GM23338 (cell line): Measurements from ENCODE around the gene EFCAB10. TPM values are rescaled to one million over a fixed set of nuclear protein-coding genes. Genes with fewer than 3 reads are reported as not detected.
"Not testable (repeated sequence)": the region's sequence is repeated elsewhere in the genome, so short reads cannot be mapped to it uniquely, and the experiment has no call there.

ENCODE experiments used
- ATAC-seq: fragments of 200-7000 bp; cut with Tn5 transposase; 3 replicates; pipeline ENCODE4 v1.9.1; 2020
- DNase-seq: peaks from one replicate; pipeline ENCODE4 v3.0.0-alpha.2; 2015; ENCODE audit warnings: low spot score
- H2AFZ ChIP-seq: fragments of 200-600 bp; sonication (generic); 2 replicates; pipeline ENCODE4 v1.8.0; 2016; ENCODE audit warnings: antibody characterized with exemption, mild to moderate bottlenecking, moderate library complexity
- H3F3A ChIP-seq: fragments of 200-600 bp; sonication (generic); replicated peaks from 2 replicates; pipeline ENCODE4 v1.8.0; 2017; ENCODE audit warnings: antibody characterized with exemption, mixed run types, low read depth
- H3K27ac ChIP-seq: fragments of 200-600 bp; sonication (generic); 2 replicates; pipeline ENCODE4 v1.6.1; 2016; ENCODE audit warnings: low read depth
- H3K27me3 ChIP-seq: fragments of 200-600 bp; sonication (generic); 2 replicates; pipeline ENCODE4 v1.8.0; 2016; ENCODE audit warnings: mild to moderate bottlenecking, mixed run types, moderate library complexity; ENCODE audit not compliant: insufficient read depth
- H3K36me3 ChIP-seq: fragments of 200-600 bp; sonication (generic); 2 replicates; pipeline ENCODE4 v1.8.0; 2016; ENCODE audit warnings: mild to moderate bottlenecking; ENCODE audit not compliant: insufficient read depth
- H3K4me1 ChIP-seq: fragments of 200-600 bp; sonication (generic); 2 replicates; pipeline ENCODE4 v1.8.0; 2016; ENCODE audit warnings: mild to moderate bottlenecking, moderate library complexity; ENCODE audit not compliant: insufficient read depth
- H3K4me2 ChIP-seq: fragments of 200-600 bp; sonication (generic); 2 replicates; pipeline ENCODE4 v1.7.1; 2017; ENCODE audit warnings: mixed run types
- H3K4me3 ChIP-seq: fragments of 200-600 bp; sonication (generic); 2 replicates; pipeline ENCODE4 v1.6.1; 2016; ENCODE audit warnings: mixed run types
- H3K79me2 ChIP-seq: fragments of 200-600 bp; sonication (generic); replicated peaks from 2 replicates; pipeline ENCODE4 v1.8.0; 2017; ENCODE audit warnings: mild to moderate bottlenecking; ENCODE audit not compliant: insufficient read depth
- H3K9me2 ChIP-seq: fragments of 200-600 bp; sonication (generic); 2 replicates; pipeline ENCODE4 v1.8.0; 2017; ENCODE audit not compliant: insufficient read depth
- H4K20me1 ChIP-seq: fragments of 200-600 bp; sonication (generic); replicated peaks from 2 replicates; pipeline ENCODE4 v1.8.0; 2017; ENCODE audit warnings: mild to moderate bottlenecking; ENCODE audit not compliant: insufficient read depth
- H3K27ac Mint-ChIP-seq: 2 replicates; pipeline ENCODE4 v1.8.0; 2020; ENCODE audit warnings: inconsistent platforms, mild to moderate bottlenecking, moderate library complexity, mixed read lengths
- H3K27me3 Mint-ChIP-seq: 3 replicates; pipeline ENCODE4 v1.8.0; 2022; ENCODE audit warnings: low read depth, mild to moderate bottlenecking, moderate library complexity, mixed read lengths, inconsistent platforms; ENCODE audit not compliant: insufficient read depth, poor library complexity
- H3K36me3 Mint-ChIP-seq: 3 replicates; pipeline ENCODE4 v1.8.0; 2021; ENCODE audit warnings: low read depth, mild to moderate bottlenecking, inconsistent platforms, moderate library complexity, mixed read lengths
- H3K4me1 Mint-ChIP-seq: 3 replicates; pipeline ENCODE4 v1.8.0; 2020; ENCODE audit warnings: mild to moderate bottlenecking, inconsistent platforms, mixed read lengths
- H3K4me3 Mint-ChIP-seq: 3 replicates; pipeline ENCODE4 v1.8.0; 2021; ENCODE audit warnings: moderate library complexity, mild to moderate bottlenecking, inconsistent platforms, mixed read lengths
- H3K9me3 Mint-ChIP-seq: 3 replicates; pipeline ENCODE4 v1.8.0; 2020; ENCODE audit warnings: moderate library complexity, mild to moderate bottlenecking, inconsistent platforms, mixed read lengths
- CTCF ChIP-seq, 2 experiments: fragments of 200-600 bp in 1 of 2; sonication (generic) in 1 of 2; conservative IDR thresholded peaks; 2 replicates each; pipeline versions ENCODE4 v1.5.1 to v1.6.1; 2016 to 2017; ENCODE audit warnings: antibody characterized with exemption in 2 of 2, low read depth in 2 of 2, mild to moderate bottlenecking in 2 of 2, moderate library complexity in 1 of 2
- ETS1 ChIP-seq: IDR thresholded peaks from 2 replicates; pipeline ENCODE4 v1.6.1; 2016; ENCODE audit warnings: antibody characterized with exemption
- EZH2 ChIP-seq: fragments of 200-600 bp; sonication (generic); IDR thresholded peaks from one replicate; pipeline ENCODE4 v1.8.0; 2017; ENCODE audit warnings: antibody characterized with exemption, mild to moderate bottlenecking, low read depth; ENCODE audit not compliant: unreplicated experiment
- EZH2phosphoT487 ChIP-seq: fragments of 200-600 bp; sonication (generic); IDR thresholded peaks from one replicate; pipeline ENCODE4 v1.8.1; 2018; ENCODE audit warnings: antibody characterized with exemption; ENCODE audit not compliant: unreplicated experiment
- POLR2AphosphoS5 ChIP-seq: IDR thresholded peaks from 2 replicates; pipeline ENCODE4 v1.6.1; 2016; ENCODE audit warnings: antibody characterized with exemption, low read depth
- REST ChIP-seq: IDR thresholded peaks from one replicate; pipeline ENCODE4 v1.6.1; 2018; ENCODE audit warnings: antibody characterized with exemption; ENCODE audit not compliant: unreplicated experiment
- STAT1 ChIP-seq: IDR thresholded peaks from one replicate; pipeline ENCODE4 v1.6.1; 2016; ENCODE audit warnings: antibody characterized with exemption; ENCODE audit not compliant: unreplicated experiment
- ZNF114 ChIP-seq: fragments of 250-450 bp; sonication (Bioruptor Pico); IDR thresholded peaks from 2 replicates; pipeline ENCODE4 v1.5.0; 2020; ENCODE audit warnings: mild to moderate bottlenecking, moderate library complexity
- ZNF462 ChIP-seq: fragments of 250-450 bp; sonication (Bioruptor Pico); IDR thresholded peaks from 2 replicates; pipeline ENCODE4 v1.5.0; 2020; ENCODE audit warnings: mild to moderate bottlenecking, moderate library complexity
- polyA plus RNA-seq: library from polyadenylated mRNA; unstranded; fragments of >200 nt; fragmentation: Nextera tagmentation; extraction: Ambion mirVana; gene quantifications from 2 replicates; pipeline ENCODE4 v1.2.1, GENCODE V29; 2016
- total RNA-seq: library from RNA; depleted of rRNA; stranded (reverse); fragments of >200 nt; shearing (Covaris generic); gene quantifications from 2 replicates; pipeline ENCODE4 v1.2.3, GENCODE V29; 2014

The EFCAB10 gene
- total and polyA plus RNA-seq, 2 experiments from 2014 or later = 4.7 to 10.3 TPM

GRCh38 chr7:105527737-105528136 lies 53.6 kb downstream of the EFCAB10 start:
- not testable (repeated sequence) for H3K4me1 ChIP-seq

GRCh38 chr7:105524840-105525239 lies 56.5 kb downstream of the EFCAB10 start:
- no peak overlapping the region for H3K4me3 Mint-ChIP-seq
- ATAC-seq (no peak), DNase-seq (no peak)
- H3K4me1 Mint-ChIP-seq = peaks cover 5% of the 10 kb centered on the region; the same call in 2 of the 3 replicates
- H3K9me3 Mint-ChIP-seq = peaks cover 6% of the 10 kb centered on the region; the same call in 2 of the 3 replicates
- Histone ChIP-seq H3K4me2 (no peak overlapping the region), H3K27me3 (0 out of 2 replicates have a peak, but pooled peaks cover 5% of the 10 kb centered on the region), H3K4me3 (no peak overlapping the region), H3K9me2 (no peaks in the 10 kb centered on the region), H3K36me3 (no peaks in the 10 kb centered on the region), H3K4me1 (0 out of 2 replicates have a peak, but pooled peaks cover 5% of the 10 kb centered on the region), H3F3A (no peaks in the 10 kb centered on the region), H3K27ac (no peak overlapping the region), H3K79me2 (peaks cover 18% of the 10 kb centered on the region), H4K20me1 (peaks cover under 1% of the 10 kb centered on the region), H2AFZ (no peak overlapping the region)
- H3K36me3 Mint-ChIP-seq = peaks cover 11% of the 10 kb centered on the region; the same call in 2 of the 3 replicates
- H3K27me3 Mint-ChIP-seq = peaks cover 12% of the 10 kb centered on the region
- no peak overlapping the region for H3K27ac Mint-ChIP-seq
- TF ChIP-seq ETS1 = no peak
- no peak for TF ChIP-seq REST
- no peak for TF ChIP-seq POLR2AphosphoS5
- TF ChIP-seq EZH2phosphoT487 = no peak
- TF ChIP-seq ZNF462 = no peak
- TF ChIP-seq ZNF114 (CRISPR knock-in tag) = no peak
- TF ChIP-seq CTCF (conservative IDR thresholded peaks at IDR 0.05; ENCODE audit: low read depth in 2 of 2) = no peak
- TF ChIP-seq EZH2 = no peak
- TF ChIP-seq STAT1 = no peak

More at GRCh38 chr7:105527737-105528136, 53.6 kb downstream of the EFCAB10 start:
- H3K4me3 Mint-ChIP-seq, H3K9me3 Mint-ChIP-seq, H3K27ac ChIP-seq, H3K36me3 ChIP-seq, H2AFZ ChIP-seq, H3K4me2 ChIP-seq, H3K4me3 ChIP-seq, H4K20me1 ChIP-seq, H3K36me3 Mint-ChIP-seq, H3K4me1 Mint-ChIP-seq, DNase-seq, H3K27me3 ChIP-seq, H3F3A ChIP-seq, H3K9me2 ChIP-seq, H3K79me2 ChIP-seq, ATAC-seq, H3K27ac Mint-ChIP-seq: not testable (repeated sequence)
- peaks cover 16% of the 10 kb centered on the region for H3K27me3 Mint-ChIP-seq
